Measurements from ENCODE around the gene AP1S1.

The AP1S1 gene

DNA sequence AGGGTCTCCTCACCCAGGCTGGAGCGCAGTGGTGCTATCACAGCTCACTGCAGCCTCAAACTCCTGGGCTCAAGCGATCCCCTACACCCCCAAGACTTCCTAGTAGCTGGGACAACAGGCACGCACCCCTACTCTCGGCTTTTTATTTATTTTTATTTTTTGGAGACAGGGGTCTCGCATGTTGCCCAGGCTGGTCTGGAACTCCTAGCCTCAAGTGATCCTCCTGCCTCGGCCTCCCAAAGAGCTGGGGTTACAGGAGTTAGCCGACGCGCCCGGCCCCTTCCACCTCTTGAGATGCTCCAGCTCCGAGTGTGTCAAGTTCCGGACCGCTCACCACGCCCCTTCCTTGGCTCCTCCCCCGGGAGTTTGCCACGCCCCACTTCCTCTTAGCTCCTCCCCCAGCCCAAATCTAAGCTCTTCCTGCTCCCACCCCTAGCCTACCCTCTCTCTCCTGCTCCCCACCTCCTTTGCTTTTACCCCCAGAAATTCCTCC lies 19.5 kb downstream of the AP1S1 start:
- H3K36me3 ChIP-seq (ENCODE audit: control insufficient read depth in 4 of 4, insufficient read depth in 4 of 4, low read length in 3 of 4), result no peaks in the 10 kb centered on the region
- no peaks in the 10 kb centered on the region for H3K9me3 ChIP-seq (ENCODE audit: control extremely low read depth in 1 of 5, control insufficient read depth in 4 of 5, insufficient read depth in 2 of 5, low read depth in 1 of 5, low read length in 4 of 5)
- no peak overlapping the region for H3K27ac ChIP-seq (ENCODE audit: insufficient read depth in 1 of 2, low read depth in 1 of 2, low read length in 2 of 2, poor library complexity in 1 of 2, severe bottlenecking in 2 of 2)
- peak overlapping the region in 2 of 7 experiments; percentile 31 to 33 for H3K4me3 ChIP-seq (ENCODE audit: control insufficient read depth in 1 of 7, extremely low read depth in 1 of 7, insufficient read depth in 4 of 7, low read depth in 2 of 7, low read length in 6 of 7)
- peaks cover 17 to 100% (median 63%) of the 10 kb centered on the region in 5 experiments for H3K27me3 ChIP-seq (replicated peaks in 2 of 5; ENCODE audit: control insufficient read depth in 4 of 5, insufficient read depth in 5 of 5, low read length in 4 of 5)
- CTCF ChIA-PET, result interaction anchor here (0.8 to 2.4 kb wide), 10 partner anchors 9 to 109 kb away, joined by 3 to 17 read pairs (median 3); no protein-coding TSS in a partner anchor
- WGBS (ENCODE audit: insufficient coverage), result 6% methylated on average over 11 of the region's 16 CpGs
- peak; percentile 60 to 67 (median 66) for DNase-seq
- H3K4me1 ChIP-seq (ENCODE audit: control extremely low read depth in 1 of 4, control insufficient read depth in 4 of 4, insufficient read depth in 4 of 4, low read length in 3 of 4), result peaks cover 0 to 42% (median 31%) of the 10 kb centered on the region in 4 experiments
- POLR2A ChIA-PET, result interaction anchor here (1.3 kb wide), 1 partner anchor 19 kb away, joined by 3 read pairs; no protein-coding TSS in a partner anchor

GRCh38 chr7:101174322-101174854 lies 20.1 kb downstream of the AP1S1 start:
- peak in 1 of 3 donors; percentile 40 for DNase-seq
- H3K36me3 ChIP-seq (ENCODE audit: control insufficient read depth in 4 of 4, insufficient read depth in 4 of 4, low read length in 3 of 4), result no peaks in the 10 kb centered on the region
- ChIA-PET POLR2A (interaction anchor here (1.3 kb wide), 1 partner anchor 19 kb away, joined by 3 read pairs; no protein-coding TSS in a partner anchor), CTCF (interaction anchor here (0.8 to 2.9 kb wide), 11 partner anchors 8 to 108 kb away, joined by 3 to 17 read pairs (median 3); no protein-coding TSS in a partner anchor)
- no peak overlapping the region for H3K4me3 ChIP-seq (ENCODE audit: control insufficient read depth in 1 of 7, extremely low read depth in 1 of 7, insufficient read depth in 4 of 7, low read depth in 2 of 7, low read length in 6 of 7)
- WGBS (ENCODE audit: insufficient coverage), result 7% methylated on average over 19 of the region's 28 CpGs
- no peaks in the 10 kb centered on the region for H3K9me3 ChIP-seq (ENCODE audit: control extremely low read depth in 1 of 5, control insufficient read depth in 4 of 5, insufficient read depth in 2 of 5, low read depth in 1 of 5, low read length in 4 of 5)
- no peak overlapping the region for H3K27ac ChIP-seq (ENCODE audit: insufficient read depth in 1 of 2, low read depth in 1 of 2, low read length in 2 of 2, poor library complexity in 1 of 2, severe bottlenecking in 2 of 2)
- peaks cover 0 to 43% (median 33%) of the 10 kb centered on the region in 4 experiments for H3K4me1 ChIP-seq (ENCODE audit: control extremely low read depth in 1 of 4, control insufficient read depth in 4 of 4, insufficient read depth in 4 of 4, low read length in 3 of 4)
- peaks cover 15 to 100% (median 57%) of the 10 kb centered on the region in 5 experiments for H3K27me3 ChIP-seq (replicated peaks in 2 of 5; ENCODE audit: control insufficient read depth in 4 of 5, insufficient read depth in 5 of 5, low read length in 4 of 5)

DNA sequence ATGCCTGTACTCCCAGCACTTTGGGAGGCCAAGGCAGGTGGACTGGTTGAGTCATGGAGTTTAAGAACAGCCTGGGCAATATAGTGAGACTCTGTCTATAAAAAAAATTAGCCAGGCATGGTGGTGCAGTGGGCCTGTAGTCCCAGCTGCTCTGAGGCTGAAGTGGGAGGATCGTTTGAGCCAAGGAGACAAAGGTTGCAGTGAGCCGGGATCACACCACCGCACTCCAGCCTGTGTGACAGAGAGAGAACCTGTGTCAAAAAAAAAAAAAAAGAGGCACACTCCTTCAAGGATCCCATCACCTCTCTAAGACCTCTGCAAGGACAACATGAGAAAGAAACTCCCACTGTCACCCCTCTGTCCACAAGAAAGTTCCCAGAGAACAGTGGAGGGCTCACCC lies 21.4 kb downstream of the AP1S1 start:
- no peak overlapping the region for H3K4me3 ChIP-seq (ENCODE audit: control insufficient read depth in 1 of 7, extremely low read depth in 1 of 7, insufficient read depth in 4 of 7, low read depth in 2 of 7, low read length in 6 of 7)
- DNase-seq, result no peak
- peaks cover 13 to 100% (median 51%) of the 10 kb centered on the region in 5 experiments for H3K27me3 ChIP-seq (replicated peaks in 2 of 5; ENCODE audit: control insufficient read depth in 4 of 5, insufficient read depth in 5 of 5, low read length in 4 of 5)
- H3K27ac ChIP-seq (ENCODE audit: insufficient read depth in 1 of 2, low read depth in 1 of 2, low read length in 2 of 2, poor library complexity in 1 of 2, severe bottlenecking in 2 of 2), result no peak overlapping the region
- 67% methylated on average over 1 of the region's 3 CpGs for WGBS (ENCODE audit: insufficient coverage)
- H3K36me3 ChIP-seq (ENCODE audit: control insufficient read depth in 4 of 4, insufficient read depth in 4 of 4, low read length in 3 of 4), result no peaks in the 10 kb centered on the region
- no peaks in the 10 kb centered on the region for H3K9me3 ChIP-seq (ENCODE audit: control extremely low read depth in 1 of 5, control insufficient read depth in 4 of 5, insufficient read depth in 2 of 5, low read depth in 1 of 5, low read length in 4 of 5)
- POLR2A ChIA-PET, result no interaction called here
- peaks cover 0 to 49% (median 30%) of the 10 kb centered on the region in 4 experiments for H3K4me1 ChIP-seq (ENCODE audit: control extremely low read depth in 1 of 4, control insufficient read depth in 4 of 4, insufficient read depth in 4 of 4, low read length in 3 of 4)
- CTCF ChIA-PET, result interaction anchor here (1.2 to 2.9 kb wide), 4 partner anchors 14 to 107 kb away, joined by 3 to 16 read pairs (median 6); no protein-coding TSS in a partner anchor

DNA sequence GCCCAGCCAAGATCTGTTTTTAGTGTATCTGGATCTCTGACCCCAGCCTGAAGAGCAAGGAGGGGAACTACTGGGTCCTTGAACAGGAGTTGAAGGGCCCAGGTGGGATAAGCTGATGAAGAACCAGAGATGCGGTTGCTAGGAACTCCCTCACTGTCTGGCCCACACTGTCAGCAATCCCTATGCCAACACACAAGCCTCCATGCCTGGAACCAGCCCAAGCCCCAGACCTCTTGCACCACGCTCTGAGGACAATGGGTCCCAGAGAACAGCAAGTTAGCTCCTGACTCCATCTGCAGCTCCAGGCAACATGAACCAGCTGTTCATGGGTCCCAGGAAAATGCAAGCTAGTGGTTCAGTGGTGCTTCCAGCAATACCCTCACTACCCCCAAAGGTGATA lies 23.4 kb downstream of the AP1S1 start:
- DNase-seq, result no peak
- no peaks in the 10 kb centered on the region for H3K9me3 ChIP-seq (ENCODE audit: control extremely low read depth in 1 of 5, control insufficient read depth in 4 of 5, insufficient read depth in 2 of 5, low read depth in 1 of 5, low read length in 4 of 5)
- H3K4me1 ChIP-seq (ENCODE audit: control extremely low read depth in 1 of 4, control insufficient read depth in 4 of 4, insufficient read depth in 4 of 4, low read length in 3 of 4), result peaks cover 0 to 32% (median 18%) of the 10 kb centered on the region in 4 experiments
- WGBS (ENCODE audit: insufficient coverage), result 100% methylated on average over 2 of the region's 2 CpGs
- ChIA-PET POLR2A (interaction anchor here (0.6 to 0.7 kb wide), 3 partner anchors 8 to 64 kb away, joined by 3 to 5 read pairs (median 3); no protein-coding TSS in a partner anchor), CTCF (interaction anchor here (0.6 to 2.3 kb wide), 3 partner anchors 15 to 86 kb away, joined by 3 to 8 read pairs (median 4); no protein-coding TSS in a partner anchor)
- no peak overlapping the region for H3K27ac ChIP-seq (ENCODE audit: insufficient read depth in 1 of 2, low read depth in 1 of 2, low read length in 2 of 2, poor library complexity in 1 of 2, severe bottlenecking in 2 of 2)
- no peaks in the 10 kb centered on the region for H3K36me3 ChIP-seq (ENCODE audit: control insufficient read depth in 4 of 4, insufficient read depth in 4 of 4, low read length in 3 of 4)
- no peak overlapping the region for H3K4me3 ChIP-seq (ENCODE audit: control insufficient read depth in 1 of 7, extremely low read depth in 1 of 7, insufficient read depth in 4 of 7, low read depth in 2 of 7, low read length in 6 of 7)
- H3K27me3 ChIP-seq (replicated peaks in 2 of 5; ENCODE audit: control insufficient read depth in 4 of 5, insufficient read depth in 5 of 5, low read length in 4 of 5), result peaks cover 20 to 98% (median 43%) of the 10 kb centered on the region in 5 experiments

DNA sequence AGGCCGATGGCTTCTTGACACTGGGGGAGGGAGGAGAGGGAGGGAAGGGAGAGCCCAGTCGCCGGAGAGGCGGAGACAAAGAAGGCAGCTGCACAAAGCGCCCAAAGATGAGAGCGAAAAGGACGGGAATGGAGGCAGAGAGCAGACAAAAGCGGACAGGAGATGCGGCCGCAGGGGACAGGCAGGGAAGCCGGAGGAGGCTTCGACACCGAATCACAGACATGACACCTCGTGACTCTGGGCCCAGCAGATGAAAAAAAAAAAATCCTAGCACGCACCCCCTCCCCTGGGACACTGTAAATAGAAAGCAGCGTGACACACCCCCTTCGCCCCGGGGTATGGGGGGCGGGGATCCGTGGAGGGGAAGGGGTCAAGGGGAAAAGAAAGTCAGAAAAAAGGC lies 24.8 kb downstream of the AP1S1 start:
- Histone ChIP-seq H3K4me1 (ENCODE audit: control extremely low read depth in 1 of 4, control insufficient read depth in 4 of 4, insufficient read depth in 4 of 4, low read length in 3 of 4) (peaks cover 0 to 17% (median 7%) of the 10 kb centered on the region in 4 experiments), H3K27me3 (replicated peaks in 2 of 5; ENCODE audit: control insufficient read depth in 4 of 5, insufficient read depth in 5 of 5, low read length in 4 of 5) (peaks cover 21 to 85% (median 43%) of the 10 kb centered on the region in 5 experiments), H3K36me3 (ENCODE audit: control insufficient read depth in 4 of 4, insufficient read depth in 4 of 4, low read length in 3 of 4) (no peaks in the 10 kb centered on the region), H3K4me3 (ENCODE audit: control insufficient read depth in 1 of 7, extremely low read depth in 1 of 7, insufficient read depth in 4 of 7, low read depth in 2 of 7, low read length in 6 of 7) (no peak overlapping the region), H3K27ac (ENCODE audit: insufficient read depth in 1 of 2, low read depth in 1 of 2, low read length in 2 of 2, poor library complexity in 1 of 2, severe bottlenecking in 2 of 2) (no peak overlapping the region), H3K9me3 (ENCODE audit: control extremely low read depth in 1 of 5, control insufficient read depth in 4 of 5, insufficient read depth in 2 of 5, low read depth in 1 of 5, low read length in 4 of 5) (no peaks in the 10 kb centered on the region)
- DNase-seq, result peak in 1 of 3 donors; percentile 38
- CTCF ChIA-PET, result no interaction called here
- 3% methylated on average over 11 of the region's 20 CpGs for WGBS (ENCODE audit: insufficient coverage)
- POLR2A ChIA-PET, result no interaction called here

DNA sequence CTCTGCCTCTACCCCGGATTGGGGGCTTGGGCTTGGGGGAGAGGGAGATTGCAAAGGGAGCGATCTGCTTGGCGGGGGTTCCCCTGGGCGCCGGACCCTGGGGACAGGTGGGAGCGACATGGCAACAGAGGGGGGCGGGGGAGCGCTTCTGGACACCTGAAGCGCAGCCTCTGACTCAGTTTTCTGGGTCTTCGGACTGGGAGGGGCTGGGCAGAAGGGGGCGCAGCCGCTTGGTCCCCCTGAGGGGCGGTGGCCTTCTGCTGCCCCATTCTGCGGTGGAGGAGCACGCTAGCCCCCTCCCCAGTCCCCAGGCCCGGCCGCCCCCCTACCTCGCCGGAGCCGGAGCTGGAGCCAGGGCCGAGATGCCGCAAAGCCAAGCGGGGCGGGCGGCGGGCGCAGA lies 25.4 kb downstream of the AP1S1 start:
- no peaks in the 10 kb centered on the region for H3K36me3 ChIP-seq (ENCODE audit: control insufficient read depth in 4 of 4, insufficient read depth in 4 of 4, low read length in 3 of 4)
- peaks cover 0 to 13% (median 4%) of the 10 kb centered on the region in 4 experiments for H3K4me1 ChIP-seq (ENCODE audit: control extremely low read depth in 1 of 4, control insufficient read depth in 4 of 4, insufficient read depth in 4 of 4, low read length in 3 of 4)
- no peak overlapping the region for H3K27ac ChIP-seq (ENCODE audit: insufficient read depth in 1 of 2, low read depth in 1 of 2, low read length in 2 of 2, poor library complexity in 1 of 2, severe bottlenecking in 2 of 2)
- peak overlapping the region in 1 of 7 experiments; percentile 36 for H3K4me3 ChIP-seq (ENCODE audit: control insufficient read depth in 1 of 7, extremely low read depth in 1 of 7, insufficient read depth in 4 of 7, low read depth in 2 of 7, low read length in 6 of 7)
- DNase-seq, result no peak
- H3K27me3 ChIP-seq (replicated peaks in 2 of 5; ENCODE audit: control insufficient read depth in 4 of 5, insufficient read depth in 5 of 5, low read length in 4 of 5), result peaks cover 21 to 85% (median 40%) of the 10 kb centered on the region in 5 experiments
- POLR2A ChIA-PET, result no interaction called here
- 3% methylated on average over 25 of the region's 27 CpGs for WGBS (ENCODE audit: insufficient coverage)
- CTCF ChIA-PET, result interaction anchor here (2.1 kb wide), 1 partner anchor 13 kb away, joined by 7 read pairs; no protein-coding TSS in a partner anchor
- no peaks in the 10 kb centered on the region for H3K9me3 ChIP-seq (ENCODE audit: control extremely low read depth in 1 of 5, control insufficient read depth in 4 of 5, insufficient read depth in 2 of 5, low read depth in 1 of 5, low read length in 4 of 5)

Data from common myeloid progenitor, CD34-positive (primary cell).